ENCODE measurements around the gene MSMP. TPM values are rescaled to one million over a fixed set of nuclear protein-coding genes. Genes with fewer than 3 reads are reported as not detected.

Gene MSMP
- total RNA-seq, 1 donor from 2014 or later = not detected

DNA sequence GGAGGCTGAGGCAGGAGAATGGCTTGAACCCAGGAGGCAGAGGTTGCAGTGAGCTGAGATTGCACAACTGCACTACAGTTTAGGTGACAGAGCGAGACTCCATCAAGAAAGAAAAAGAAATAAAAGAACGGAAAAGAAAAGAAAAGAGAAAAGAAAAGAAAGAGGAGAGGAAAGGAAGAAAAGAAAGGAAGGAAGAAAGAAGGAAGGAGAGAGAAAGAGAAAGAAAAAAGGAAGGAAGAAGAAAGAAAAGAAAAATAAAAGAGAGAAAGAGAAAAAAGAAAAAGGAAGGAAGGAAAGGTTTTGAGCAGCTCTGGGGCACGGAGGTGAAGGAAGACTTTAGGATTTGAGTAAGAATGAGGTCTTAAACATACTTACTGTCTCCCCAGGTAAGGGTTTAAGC is 40.5 kb downstream of the MSMP start:
- intact Hi-C loops (cut with DNase I) = no loop called here
- DNase-seq = no peak
- Histone ChIP-seq H3K4me1 (no peaks in the 10 kb centered on the region), H3K36me3 (peaks cover 100% of the 10 kb centered on the region), H3K27ac (no peak overlapping the region), H3K4me3 (no peak overlapping the region), H3K27me3 (ENCODE audit: low read depth) (no peaks in the 10 kb centered on the region), H3K9me3 (no peaks in the 10 kb centered on the region)
- no peak for TF ChIP-seq CTCF (IDR thresholded peaks at IDR 0.05)
- ATAC-seq = no peak

- Histone ChIP-seq H3K27me3 (ENCODE audit: low read depth) (no peaks in the 10 kb centered on the region), H3K27ac (no peak overlapping the region), H3K4me3 (no peak overlapping the region), H3K9me3 (no peaks in the 10 kb centered on the region), H3K36me3 (peaks cover 100% of the 10 kb centered on the region), H3K4me1 (no peaks in the 10 kb centered on the region)
- DNase-seq (no peak), ATAC-seq (no peak)
- TF ChIP-seq CTCF (IDR thresholded peaks at IDR 0.05) = no peak
- intact Hi-C loops (cut with DNase I) = no loop called here
Observed at GRCh38 chr9:35712762-35713400, 41.2 kb downstream of the MSMP start.

- H3K27me3 ChIP-seq (ENCODE audit: low read depth) = no peaks in the 10 kb centered on the region
- no peaks in the 10 kb centered on the region for H3K9me3 ChIP-seq
- H3K4me1 ChIP-seq = no peaks in the 10 kb centered on the region
- H3K27ac ChIP-seq = no peak overlapping the region
- H3K4me3 ChIP-seq = no peak overlapping the region
- TF ChIP-seq CTCF (IDR thresholded peaks at IDR 0.05) = no peak
- H3K36me3 ChIP-seq = peaks cover 100% of the 10 kb centered on the region
- intact Hi-C loops (cut with DNase I) = no loop called here
- no peak for ATAC-seq
- DNase-seq = no peak
Observed at GRCh38 chr9:35711501-35712428, 42.3 kb downstream of the MSMP start.

- ATAC-seq (no peak), DNase-seq (no peak)
- H3K36me3 ChIP-seq = peaks cover 100% of the 10 kb centered on the region
- intact Hi-C loops (cut with DNase I) = no loop called here
- H3K27ac ChIP-seq = no peak overlapping the region
- no peak for TF ChIP-seq CTCF (IDR thresholded peaks at IDR 0.05)
- H3K4me1 ChIP-seq = no peaks in the 10 kb centered on the region
- no peak overlapping the region for H3K4me3 ChIP-seq
- no peaks in the 10 kb centered on the region for H3K9me3 ChIP-seq
- no peaks in the 10 kb centered on the region for H3K27me3 ChIP-seq (ENCODE audit: low read depth)
Observed at GRCh38 chr9:35710818-35711500, 43.1 kb downstream of the MSMP start.

- DNase-seq (no peak), ATAC-seq (no peak)
- intact Hi-C loops (cut with DNase I) = no loop called here
- no peaks in the 10 kb centered on the region for H3K4me1 ChIP-seq
- H3K4me3 ChIP-seq = no peak overlapping the region
- no peaks in the 10 kb centered on the region for H3K9me3 ChIP-seq
- TF ChIP-seq CTCF (IDR thresholded peaks at IDR 0.05) = no peak
- no peaks in the 10 kb centered on the region for H3K27me3 ChIP-seq (ENCODE audit: low read depth)
- H3K27ac ChIP-seq = no peak overlapping the region
- H3K36me3 ChIP-seq = peaks cover 100% of the 10 kb centered on the region
Observed at GRCh38 chr9:35708146-35708545, 45.9 kb downstream of the MSMP start.

Measured in lower lobe of right lung (tissue), 2 donors.